GM06990 (cell line): ENCODE results near the gene KCTD19.

ENCODE experiments used
- DNase-seq: peaks from one replicate; pipeline ENCODE4 v3.0.0-alpha.2; 2011; ENCODE audit not compliant: insufficient read length; ENCODE audit errors: extremely low read depth
- H3K27me3 ChIP-seq: replicated peaks from 2 replicates; pipeline ENCODE4 v1.6.0; 2011; ENCODE audit warnings: low read length; ENCODE audit not compliant: control insufficient read depth, insufficient read depth
- H3K36me3 ChIP-seq: 2 replicates; pipeline ENCODE4 v1.5.1; 2011; ENCODE audit warnings: low read length; ENCODE audit not compliant: control insufficient read depth, insufficient read depth
- H3K4me3 ChIP-seq: replicated peaks from 2 replicates; pipeline ENCODE4 v1.5.1; 2011; ENCODE audit warnings: low read depth, mild to moderate bottlenecking, control low read depth, low read length
- TF ChIP-seq, protein P1 (sequence below): IDR thresholded peaks from 2 replicates; pipeline ENCODE4 v1.5.1; 2011; ENCODE audit warnings: low read length, control low read depth, mild to moderate bottlenecking, inconsistent platforms; ENCODE audit not compliant: insufficient read depth, poor library complexity, severe bottlenecking

The KCTD19 gene

GRCh38 chr16:67280090-67281015 is 46.2 kb downstream of the KCTD19 start:
- TF ChIP-seq, protein P1, sequence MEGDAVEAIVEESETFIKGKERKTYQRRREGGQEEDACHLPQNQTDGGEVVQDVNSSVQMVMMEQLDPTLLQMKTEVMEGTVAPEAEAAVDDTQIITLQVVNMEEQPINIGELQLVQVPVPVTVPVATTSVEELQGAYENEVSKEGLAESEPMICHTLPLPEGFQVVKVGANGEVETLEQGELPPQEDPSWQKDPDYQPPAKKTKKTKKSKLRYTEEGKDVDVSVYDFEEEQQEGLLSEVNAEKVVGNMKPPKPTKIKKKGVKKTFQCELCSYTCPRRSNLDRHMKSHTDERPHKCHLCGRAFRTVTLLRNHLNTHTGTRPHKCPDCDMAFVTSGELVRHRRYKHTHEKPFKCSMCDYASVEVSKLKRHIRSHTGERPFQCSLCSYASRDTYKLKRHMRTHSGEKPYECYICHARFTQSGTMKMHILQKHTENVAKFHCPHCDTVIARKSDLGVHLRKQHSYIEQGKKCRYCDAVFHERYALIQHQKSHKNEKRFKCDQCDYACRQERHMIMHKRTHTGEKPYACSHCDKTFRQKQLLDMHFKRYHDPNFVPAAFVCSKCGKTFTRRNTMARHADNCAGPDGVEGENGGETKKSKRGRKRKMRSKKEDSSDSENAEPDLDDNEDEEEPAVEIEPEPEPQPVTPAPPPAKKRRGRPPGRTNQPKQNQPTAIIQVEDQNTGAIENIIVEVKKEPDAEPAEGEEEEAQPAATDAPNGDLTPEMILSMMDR = no peak
- no peaks in the 10 kb centered on the region; the same call in 1 of the 2 replicates for H3K36me3 ChIP-seq
- no peak overlapping the region for H3K4me3 ChIP-seq
- H3K27me3 ChIP-seq = no peaks in the 10 kb centered on the region; the same call in 1 of the 2 replicates
- DNase-seq = no peak

DNA sequence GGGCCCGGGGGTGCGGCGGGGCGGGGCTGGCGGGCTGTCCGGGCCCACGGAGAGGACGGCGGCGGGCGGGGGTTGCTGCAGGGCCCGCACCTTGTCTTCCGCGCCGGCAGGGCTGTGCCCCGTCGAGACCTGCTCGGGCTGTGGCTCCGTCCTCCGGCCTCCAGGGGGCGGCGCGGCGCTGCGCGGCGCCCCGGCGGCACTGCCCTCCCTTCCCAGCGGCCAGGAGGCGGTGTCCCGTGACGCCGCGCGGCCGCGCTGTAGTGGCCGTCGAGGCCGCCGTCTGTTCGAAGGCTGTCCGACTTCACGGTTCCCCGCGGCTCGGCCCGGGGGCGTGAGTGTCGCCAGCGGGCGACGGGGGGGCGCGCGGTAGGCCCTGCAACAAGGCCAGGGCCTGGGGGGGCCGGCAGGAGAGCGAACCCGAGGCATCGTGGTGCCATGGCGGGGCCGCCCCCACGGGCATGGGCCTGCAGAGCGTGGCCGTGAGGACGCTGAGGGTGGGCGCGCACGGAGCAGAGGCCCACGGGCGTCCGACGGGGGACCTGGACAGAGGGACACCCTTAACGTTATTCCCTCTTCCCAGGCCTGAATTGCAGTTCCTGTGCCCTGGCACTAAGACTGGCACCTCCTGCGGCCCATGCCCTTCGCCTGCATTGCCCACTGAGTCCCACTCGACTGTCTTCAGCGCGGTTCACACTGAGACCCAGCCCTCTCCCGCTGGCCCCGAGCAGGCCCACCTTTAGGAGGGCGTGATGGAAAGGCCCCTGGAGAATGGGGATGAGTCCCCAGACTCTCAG is 47.0 kb downstream of the KCTD19 start, which contains the start of gene PLEKHG4:
Gene PLEKHG4, plus strand, starts transcription at position 237 of the 794 bp plus-strand sequence. Its CDS starts 513 bp downstream, at position 750.
- peak; percentile 86 for DNase-seq
- no peaks in the 10 kb centered on the region; the same call in 1 of the 2 replicates for H3K36me3 ChIP-seq
- no peaks in the 10 kb centered on the region; the same call in 1 of the 2 replicates for H3K27me3 ChIP-seq
- TF ChIP-seq, protein P1 = peak; percentile 21
- peak within 1 kb of the TSS; percentile 65 for H3K4me3 ChIP-seq

GRCh38 chr16:67278773-67279295 is 47.7 kb downstream of the KCTD19 start:
- Histone ChIP-seq H3K27me3 (no peaks in the 10 kb centered on the region; the same call in 1 of the 2 replicates), H3K4me3 (peak overlapping the region; percentile 65), H3K36me3 (no peaks in the 10 kb centered on the region; the same call in 1 of the 2 replicates)
- no peak for DNase-seq
- TF ChIP-seq, protein P1 = peak; percentile 58

DNA sequence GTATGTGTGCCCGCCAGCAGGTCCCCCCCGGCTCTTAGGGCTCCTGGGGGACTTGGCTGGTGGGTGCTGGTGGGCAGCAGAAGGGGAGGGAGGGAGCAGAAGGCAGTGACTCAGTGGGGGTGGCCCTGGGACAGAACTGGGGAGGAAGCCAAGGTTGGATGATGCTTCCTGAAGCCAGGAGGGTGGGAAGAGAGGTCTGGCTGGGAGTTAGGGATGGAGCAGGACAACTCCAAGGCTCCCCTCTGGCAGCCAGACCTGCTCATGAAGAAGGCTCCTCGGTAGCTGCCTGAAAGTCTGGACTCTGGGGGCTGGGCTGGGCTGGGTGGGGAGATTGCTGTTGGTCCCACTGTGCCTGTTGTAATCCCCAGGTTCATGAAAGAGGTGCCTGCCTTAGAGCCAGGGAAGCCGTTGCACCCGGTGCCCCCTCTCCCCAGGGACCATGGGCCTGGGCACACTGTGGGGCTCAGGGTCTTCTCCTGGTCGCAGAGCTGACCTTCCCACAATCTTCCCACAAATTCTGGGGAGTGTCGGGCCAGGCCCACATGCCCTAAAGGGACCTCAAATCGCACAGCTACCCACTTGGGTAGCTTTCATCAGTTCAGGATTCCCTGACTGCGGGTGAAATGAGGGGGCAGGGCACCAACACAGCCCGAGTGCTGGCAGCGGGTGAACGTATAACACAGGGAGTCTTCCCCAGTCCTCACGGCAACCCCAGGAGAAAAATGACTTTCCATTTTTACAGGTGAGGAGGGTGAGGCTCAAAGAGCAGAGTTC is 48.4 kb downstream of the KCTD19 start:
- peak overlapping the region; percentile 65 for H3K4me3 ChIP-seq
- TF ChIP-seq, protein P1 = no peak
- no peak for DNase-seq
- H3K27me3 ChIP-seq = no peaks in the 10 kb centered on the region; the same call in 1 of the 2 replicates
- no peaks in the 10 kb centered on the region; the same call in 1 of the 2 replicates for H3K36me3 ChIP-seq
